Measurements from ENCODE around the gene SEC62. TPM values are rescaled to one million over a fixed set of nuclear protein-coding genes. Genes with fewer than 3 reads are reported as not detected.

Gene SEC62
- total and polyA plus RNA-seq, 2 experiments from 2014 or later = 23.6 to 306 TPM

GRCh38 chr3:170000051-170000450, 33.4 kb downstream of the SEC62 start:
- DNase-seq (ENCODE audit: low spot score) = no peak
- H3K4me3 ChIP-seq = no peak overlapping the region
- H3K27ac Mint-ChIP-seq = no peak overlapping the region
- no peaks in the 10 kb centered on the region for H3K9me2 ChIP-seq (ENCODE audit: insufficient read depth)
- H3K27me3 Mint-ChIP-seq (ENCODE audit: insufficient read depth, low read depth, poor library complexity) = no peaks in the 10 kb centered on the region
- no peaks in the 10 kb centered on the region for H3K36me3 ChIP-seq (ENCODE audit: insufficient read depth)
- no peaks in the 10 kb centered on the region for H3K27me3 ChIP-seq (ENCODE audit: insufficient read depth)
- peaks cover 3% of the 10 kb centered on the region; the same call in 1 of the 3 replicates for H3K36me3 Mint-ChIP-seq (ENCODE audit: low read depth)
- H4K20me1 ChIP-seq (replicated peaks; ENCODE audit: insufficient read depth) = no peaks in the 10 kb centered on the region
- no peak overlapping the region for H3K4me3 Mint-ChIP-seq
- H3K27ac ChIP-seq (ENCODE audit: low read depth) = no peak overlapping the region
- H3K4me1 ChIP-seq (ENCODE audit: insufficient read depth) = no peaks in the 10 kb centered on the region
- TF ChIP-seq CREB1 (CRISPR knock-in tag; IDR thresholded peaks at IDR 0.05; ENCODE audit: low read depth) = no peak
- no peak for TF ChIP-seq STAT1 (IDR thresholded peaks at IDR 0.05; ENCODE audit: unreplicated experiment)
- no peak for TF ChIP-seq POLR2AphosphoS5 (IDR thresholded peaks at IDR 0.05; ENCODE audit: low read depth)
- TF ChIP-seq CTCF (conservative IDR thresholded peaks at IDR 0.05; ENCODE audit: low read depth in 2 of 2) = no peak
- no peak for TF ChIP-seq NANOG (IDR thresholded peaks at IDR 0.05; ENCODE audit: borderline replicate concordance)
- TF ChIP-seq ETS1 (IDR thresholded peaks at IDR 0.05) = no peak
- TF ChIP-seq ZNF462 (CRISPR knock-in tag; IDR thresholded peaks at IDR 0.05) = no peak
- TF ChIP-seq EZH2 (IDR thresholded peaks at IDR 0.05; ENCODE audit: low read depth, unreplicated experiment) = no peak
- no peak for TF ChIP-seq EZH2phosphoT487 (IDR thresholded peaks at IDR 0.05; ENCODE audit: unreplicated experiment)
- TF ChIP-seq ZNF114 (CRISPR knock-in tag; IDR thresholded peaks at IDR 0.05) = no peak
- no peak for TF ChIP-seq ZNF331 (CRISPR knock-in tag; IDR thresholded peaks at IDR 0.05; ENCODE audit: low read depth)
- no peak for TF ChIP-seq JUNB (IDR thresholded peaks at IDR 0.05; ENCODE audit: unreplicated experiment)
- no peak for TF ChIP-seq REST (IDR thresholded peaks at IDR 0.05; ENCODE audit: unreplicated experiment)
- H3K79me2 ChIP-seq (replicated peaks; ENCODE audit: insufficient read depth) = no peaks in the 10 kb centered on the region
- no peak for ATAC-seq
- no peaks in the 10 kb centered on the region for H3K9me3 Mint-ChIP-seq
- H3F3A ChIP-seq (replicated peaks; ENCODE audit: low read depth) = no peaks in the 10 kb centered on the region
- H2AFZ ChIP-seq = no peak overlapping the region
- no peak overlapping the region for H3K4me2 ChIP-seq
- H3K4me1 Mint-ChIP-seq = no peaks in the 10 kb centered on the region

Data from GM23338 (cell line).